H9 (cell line): ENCODE data around the gene KIF21A. TPM values are rescaled to one million over a fixed set of nuclear protein-coding genes. Genes with fewer than 3 reads are reported as not detected.

ENCODE experiments used
- DNase-seq: peaks from one replicate; pipeline ENCODE4 v3.0.0-alpha.2; 2017
- H2AFZ ChIP-seq: one replicate; pipeline ENCODE4 v1.6.1; 2013; ENCODE audit warnings: mild to moderate bottlenecking, low read length, control low read depth, moderate library complexity
- H2AK5ac ChIP-seq: 2 replicates; pipeline ENCODE4 v1.6.1; 2013; ENCODE audit warnings: low read length, control low read depth, mixed read lengths; ENCODE audit not compliant: insufficient read length
- H2BK120ac ChIP-seq: one replicate; pipeline ENCODE4 v1.6.1; 2013; ENCODE audit warnings: low read depth, mild to moderate bottlenecking, low read length, control low read depth, inconsistent platforms; ENCODE audit not compliant: poor library complexity, severe bottlenecking
- H2BK12ac ChIP-seq: 2 replicates; pipeline ENCODE4 v1.6.1; 2013; ENCODE audit warnings: low read length, control low read depth, mixed read lengths, low read depth; ENCODE audit not compliant: insufficient read length
- H2BK15ac ChIP-seq: 2 replicates; pipeline ENCODE4 v1.6.1; 2013; ENCODE audit warnings: low read depth, low read length, control low read depth
- H2BK20ac ChIP-seq: one replicate; pipeline ENCODE4 v1.6.1; 2013; ENCODE audit warnings: low read depth, mild to moderate bottlenecking, low read length, control low read depth, inconsistent platforms; ENCODE audit not compliant: poor library complexity, severe bottlenecking
- H2BK5ac ChIP-seq: 2 replicates; pipeline ENCODE4 v1.6.1; 2013; ENCODE audit warnings: low read length, control low read depth, mixed read lengths; ENCODE audit not compliant: insufficient read length
- H3K14ac ChIP-seq: 2 replicates; pipeline ENCODE4 v1.6.1; 2013; ENCODE audit warnings: low read length, control low read depth; ENCODE audit not compliant: insufficient read depth
- H3K18ac ChIP-seq: 2 replicates; pipeline ENCODE4 v1.6.1; 2013; ENCODE audit warnings: low read depth, mild to moderate bottlenecking, mixed read lengths, low read length, control low read depth; ENCODE audit not compliant: insufficient read length
- H3K23ac ChIP-seq: 2 replicates; pipeline ENCODE4 v1.6.1; 2013; ENCODE audit warnings: low read length, control low read depth, mixed read lengths, low read depth; ENCODE audit not compliant: insufficient read length
- H3K23me2 ChIP-seq: 2 replicates; pipeline ENCODE4 v1.6.1; 2013; ENCODE audit warnings: low read depth, mild to moderate bottlenecking, mixed read lengths, low read length, control low read depth; ENCODE audit not compliant: insufficient read length, poor library complexity, severe bottlenecking
- H3K27ac ChIP-seq: 2 replicates; pipeline ENCODE4 v1.5.1; 2013; ENCODE audit warnings: low read length, control low read depth, mixed read lengths, low read depth; ENCODE audit not compliant: insufficient read length
- H3K27me3 ChIP-seq: 2 replicates; pipeline ENCODE4 v1.6.1; 2013; ENCODE audit warnings: low read length, control low read depth, inconsistent platforms; ENCODE audit not compliant: insufficient read depth
- H3K4ac ChIP-seq: 2 replicates; pipeline ENCODE4 v1.6.1; 2013; ENCODE audit warnings: low read depth, mild to moderate bottlenecking, control low read depth, inconsistent platforms, low read length, moderate library complexity
- H3K4me1 ChIP-seq: 2 replicates; pipeline ENCODE4 v1.6.1; 2013; ENCODE audit warnings: low read length, control low read depth, inconsistent platforms; ENCODE audit not compliant: insufficient read depth
- H3K4me2 ChIP-seq: 2 replicates; pipeline ENCODE4 v1.6.1; 2013; ENCODE audit warnings: low read length, control low read depth, mixed read lengths; ENCODE audit not compliant: insufficient read length, insufficient read depth
- H3K56ac ChIP-seq: 2 replicates; pipeline ENCODE4 v1.6.1; 2013; ENCODE audit warnings: low read depth, mild to moderate bottlenecking, mixed read lengths, low read length, control low read depth; ENCODE audit not compliant: insufficient read length
- H3K79me1 ChIP-seq: 2 replicates; pipeline ENCODE4 v1.6.1; 2013; ENCODE audit warnings: low read depth, mild to moderate bottlenecking, moderate library complexity, low read length, control low read depth, inconsistent platforms; ENCODE audit not compliant: insufficient read depth, poor library complexity, severe bottlenecking
- H3K79me2 ChIP-seq: 2 replicates; pipeline ENCODE4 v1.6.1; 2013; ENCODE audit warnings: low read length, control low read depth, inconsistent platforms; ENCODE audit not compliant: insufficient read depth
- H3K9ac ChIP-seq: 2 replicates; pipeline ENCODE4 v1.6.1; 2013; ENCODE audit warnings: low read length, control low read depth, mixed read lengths; ENCODE audit not compliant: insufficient read length; ENCODE audit errors: extremely low read depth
- H3K9me3 ChIP-seq: one replicate; pipeline ENCODE4 v1.6.1; 2013; ENCODE audit warnings: low read depth, low read length, inconsistent platforms; ENCODE audit not compliant: control insufficient read depth
- H3T11ph ChIP-seq: one replicate; pipeline ENCODE4 v1.6.1; 2013; ENCODE audit warnings: mild to moderate bottlenecking, low read length, control low read depth, inconsistent platforms
- H4K20me1 ChIP-seq: one replicate; pipeline ENCODE4 v1.6.1; 2013; ENCODE audit not compliant: control insufficient read depth, insufficient read length, insufficient read depth
- H4K5ac ChIP-seq: 2 replicates; pipeline ENCODE4 v1.6.1; 2013; ENCODE audit warnings: low read depth, mild to moderate bottlenecking, mixed read lengths, low read length, control low read depth; ENCODE audit not compliant: insufficient read length
- H4K8ac ChIP-seq: replicated peaks from 2 replicates; pipeline ENCODE4 v1.6.1; 2013; ENCODE audit warnings: low read length, control low read depth, mixed read lengths, low read depth; ENCODE audit not compliant: insufficient read length
- H4K91ac ChIP-seq: 2 replicates; pipeline ENCODE4 v1.6.1; 2013; ENCODE audit warnings: low read depth, mild to moderate bottlenecking, moderate library complexity, mixed read lengths, low read length, control low read depth; ENCODE audit not compliant: insufficient read length
- H3K27ac Mint-ChIP-seq, 3 experiments: 2 replicates in 2 of 3; 3 replicates in 1 of 3; pipeline ENCODE4 v1.8.0; 2020 to 2021; ENCODE audit warnings: mixed read lengths in 3 of 3, mild to moderate bottlenecking in 1 of 3, moderate library complexity in 1 of 3
- H3K27me3 Mint-ChIP-seq: 2 replicates; pipeline ENCODE4 v1.8.0; 2021; ENCODE audit warnings: low read depth, mild to moderate bottlenecking, moderate library complexity, mixed read lengths
- H3K36me3 Mint-ChIP-seq, 3 experiments: 2 replicates in 2 of 3; 3 replicates in 1 of 3; pipeline ENCODE4 v1.8.0; 2020 to 2021; ENCODE audit warnings: low read depth in 3 of 3, mixed read lengths in 3 of 3; ENCODE audit not compliant: insufficient read depth in 1 of 3
- H3K4me1 Mint-ChIP-seq, 2 experiments: 2 replicates each; pipeline ENCODE4 v1.8.0; 2020; ENCODE audit warnings: mixed read lengths in 2 of 2
- H3K4me3 Mint-ChIP-seq, 2 experiments: 2 replicates in 1 of 2; 3 replicates in 1 of 2; pipeline ENCODE4 v1.8.0; 2020 to 2021; ENCODE audit warnings: mild to moderate bottlenecking in 2 of 2, mixed read lengths in 2 of 2, moderate library complexity in 1 of 2
- H3K9me3 Mint-ChIP-seq, 2 experiments: 2 replicates in 1 of 2; 3 replicates in 1 of 2; pipeline ENCODE4 v1.8.0; 2020; ENCODE audit warnings: mild to moderate bottlenecking in 2 of 2, mixed read lengths in 2 of 2, moderate library complexity in 1 of 2
- WGBS: extraction: QIAGEN DNeasy Blood & Tissue Kit; methylation state at CpG from one replicate; pipeline ENCODE4 v1.1.7; 2013; ENCODE audit warnings: missing lambda C conversion rate, low lambda C conversion rate, mixed read lengths; ENCODE audit not compliant: insufficient read length; ENCODE audit errors: extremely low coverage; 5-methylcytosine and 5-hydroxymethylcytosine counted together
- total RNA-seq: library from RNA; stranded (reverse); gene quantifications from 2 replicates; pipeline ENCODE4 v1.2.1, GENCODE V29; 2021
- TF ChIP-seq, protein P1 (sequence below): fragments of 200-600 bp; sonication (generic); conservative IDR thresholded peaks from 3 replicates; pipeline ENCODE4 v1.8.0; 2021; ENCODE audit warnings: antibody characterized with exemption, mild to moderate bottlenecking

The KIF21A gene
- total RNA-seq, 1 experiment from 2014 or later: 17.2 TPM

DNA sequence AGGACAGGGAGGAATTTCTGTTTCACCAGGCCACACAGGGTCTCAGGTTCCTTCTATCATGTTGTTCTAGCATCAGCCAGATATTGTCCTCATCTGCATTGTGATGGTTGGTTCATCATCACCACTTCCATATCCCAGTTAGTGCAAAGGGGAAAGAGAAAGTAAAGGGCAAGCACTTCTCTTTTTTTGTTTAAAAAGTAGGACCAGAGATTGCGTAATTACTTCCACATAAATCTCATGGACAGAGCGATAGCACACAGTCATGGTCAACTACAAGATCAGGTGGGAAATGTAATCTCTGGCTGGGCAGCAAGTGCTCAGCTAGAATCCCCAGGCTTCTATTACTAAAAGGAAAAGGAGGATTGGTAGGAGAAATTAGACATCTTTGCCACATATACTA lies 155.1 kb downstream of the KIF21A start:
- Histone ChIP-seq H2BK20ac (no peak overlapping the region), H3K56ac (no peak overlapping the region), H3K9me3 (no peaks in the 10 kb centered on the region), H3K9ac (no peak overlapping the region), H4K20me1 (no peaks in the 10 kb centered on the region), H3K79me1 (no peaks in the 10 kb centered on the region), H3K4me2 (no peak overlapping the region), H2BK12ac (no peak overlapping the region), H3K4me1 (no peaks in the 10 kb centered on the region), H3K23me2 (no peaks in the 10 kb centered on the region), H3T11ph (no peak overlapping the region), H2AK5ac (no peak overlapping the region), H4K91ac (no peak overlapping the region), H2AFZ (no peak overlapping the region), H3K79me2 (no peaks in the 10 kb centered on the region), H4K5ac (no peak overlapping the region), H3K27me3 (no peaks in the 10 kb centered on the region), H2BK120ac (no peak overlapping the region), H3K4ac (no peak overlapping the region), H3K18ac (no peak overlapping the region), H2BK5ac (no peak overlapping the region), H4K8ac (no peak overlapping the region), H2BK15ac (no peak overlapping the region), H3K23ac (no peak overlapping the region), H3K27ac (no peak overlapping the region), H3K14ac (no peak overlapping the region)
- Mint-ChIP-seq H3K9me3 (no peaks in the 10 kb centered on the region), H3K36me3 (no peaks in the 10 kb centered on the region), H3K27me3 (no peaks in the 10 kb centered on the region), H3K27ac (no peak overlapping the region), H3K4me3 (no peak overlapping the region), H3K4me1 (peaks cover 0 to 5% of the 10 kb centered on the region in 2 experiments; a peak in 2 of 4 replicates)
- DNase-seq: no peak
- TF ChIP-seq, protein P1, sequence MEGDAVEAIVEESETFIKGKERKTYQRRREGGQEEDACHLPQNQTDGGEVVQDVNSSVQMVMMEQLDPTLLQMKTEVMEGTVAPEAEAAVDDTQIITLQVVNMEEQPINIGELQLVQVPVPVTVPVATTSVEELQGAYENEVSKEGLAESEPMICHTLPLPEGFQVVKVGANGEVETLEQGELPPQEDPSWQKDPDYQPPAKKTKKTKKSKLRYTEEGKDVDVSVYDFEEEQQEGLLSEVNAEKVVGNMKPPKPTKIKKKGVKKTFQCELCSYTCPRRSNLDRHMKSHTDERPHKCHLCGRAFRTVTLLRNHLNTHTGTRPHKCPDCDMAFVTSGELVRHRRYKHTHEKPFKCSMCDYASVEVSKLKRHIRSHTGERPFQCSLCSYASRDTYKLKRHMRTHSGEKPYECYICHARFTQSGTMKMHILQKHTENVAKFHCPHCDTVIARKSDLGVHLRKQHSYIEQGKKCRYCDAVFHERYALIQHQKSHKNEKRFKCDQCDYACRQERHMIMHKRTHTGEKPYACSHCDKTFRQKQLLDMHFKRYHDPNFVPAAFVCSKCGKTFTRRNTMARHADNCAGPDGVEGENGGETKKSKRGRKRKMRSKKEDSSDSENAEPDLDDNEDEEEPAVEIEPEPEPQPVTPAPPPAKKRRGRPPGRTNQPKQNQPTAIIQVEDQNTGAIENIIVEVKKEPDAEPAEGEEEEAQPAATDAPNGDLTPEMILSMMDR: no peak
- WGBS: no CpG with 5 or more reads among the region's 2 CpGs
